ENCODE measurements around the gene CADM2. TPM values are rescaled to one million over a fixed set of nuclear protein-coding genes. Genes with fewer than 3 reads are reported as not detected.

CADM2 gene
- total and polyA plus RNA-seq, 2 donors (not counting 3 experiments of a cell fraction or from before 2014, with no cell fraction given): not detected

GRCh38 chr3:85586018-85586417 is 627.2 kb downstream of the CADM2 start:
- Histone ChIP-seq H3K36me3 (ENCODE audit: control insufficient read depth in 2 of 2, extremely low read depth in 1 of 2, insufficient read depth in 2 of 2, low read length in 2 of 2) (no peaks in the 10 kb centered on the region), H3K4me2 (ENCODE audit: insufficient read depth, low read length) (no peak overlapping the region), H3K4me3 (replicated peaks in 1 of 3; ENCODE audit: insufficient read depth in 1 of 3, low read depth in 1 of 3, low read length in 3 of 3) (no peak overlapping the region), H3K9me1 (replicated peaks; ENCODE audit: control insufficient read depth, extremely low read depth, insufficient read depth, low read length) (no peaks in the 10 kb centered on the region), H3K9ac (replicated peaks; ENCODE audit: extremely low read depth, insufficient read depth, low read length) (no peak overlapping the region), H2AFZ (ENCODE audit: low read depth, low read length) (no peak overlapping the region), H3K4me1 (ENCODE audit: control insufficient read depth, extremely low read depth, insufficient read depth, low read length) (no peaks in the 10 kb centered on the region), H4K20me1 (replicated peaks; ENCODE audit: control insufficient read depth, extremely low read depth, insufficient read depth, low read length) (no peaks in the 10 kb centered on the region), H3K27me3 (ENCODE audit: control insufficient read depth in 2 of 2, insufficient read depth in 2 of 2, low read length in 2 of 2) (no peaks in the 10 kb centered on the region), H3K79me2 (ENCODE audit: control insufficient read depth, insufficient read depth, low read length) (no peaks in the 10 kb centered on the region), H3K9me3 (replicated peaks; ENCODE audit: control insufficient read depth, insufficient read depth, low read length) (no peaks in the 10 kb centered on the region), H3K27ac (ENCODE audit: insufficient read depth, low read depth, low read length) (no peak overlapping the region)
- FAIRE-seq (no peak), DNase-seq (ENCODE audit: low read depth, low spot score) (no peak)
- BruUV-seq (replicated peaks): no TSS peak
- ChIA-PET CTCF (no interaction called here), POLR2A (no interaction called here)
- dilution Hi-C loops (cut with MboI; ENCODE audit: extremely low pct_ligation_motif_present, low sequenced_read_pairs): no loop called here
- no peak for TF ChIP-seq EZH2 (IDR thresholded peaks at IDR 0.05; ENCODE audit: borderline replicate concordance, low read depth, low read length, severe bottlenecking)
- TF ChIP-seq JUN (IDR thresholded peaks at IDR 0.05; ENCODE audit: borderline replicate concordance, insufficient read depth, insufficient read length, low read depth): no peak
- TF ChIP-seq POLR2AphosphoS5 (IDR thresholded peaks at IDR 0.05; ENCODE audit: insufficient read depth, low read depth, low read length): no peak
- TF ChIP-seq GATA2 (IDR thresholded peaks at IDR 0.05; ENCODE audit: insufficient read depth, insufficient read length, low read depth, low read length): no peak
- TF ChIP-seq MAX (IDR thresholded peaks at IDR 0.05; ENCODE audit: insufficient read depth, insufficient read length): no peak
- no peak for TF ChIP-seq CTCF (IDR thresholded peaks at IDR 0.05; ENCODE audit: extremely low read depth in 1 of 2, insufficient read depth in 1 of 2, low read depth in 1 of 2, low read length in 2 of 2)
- no peak for TF ChIP-seq MYC (IDR thresholded peaks at IDR 0.05; ENCODE audit: low read depth, low read length)
- TF ChIP-seq FOS (IDR thresholded peaks at IDR 0.05; ENCODE audit: borderline replicate concordance, insufficient read depth, low read length): no peak
- no peak for TF ChIP-seq POLR2A (IDR thresholded peaks at IDR 0.05; ENCODE audit: low read depth, low read length)
- intact Hi-C loops (cut with micrococcal nuclease): no loop called here
